Endodermal cell (in vitro differentiated cells): ENCODE measurements around the gene CPA3. TPM values are rescaled to one million over a fixed set of nuclear protein-coding genes. Genes with fewer than 3 reads are reported as not detected.

ENCODE experiments used
- DNase-seq: peaks from one replicate; pipeline ENCODE4 v3.0.0-alpha.2; 2017
- H3K27ac ChIP-seq: 2 replicates; pipeline ENCODE4 v1.5.1; 2013; ENCODE audit warnings: mild to moderate bottlenecking, low read depth, low read length, moderate library complexity
- H3K27me3 ChIP-seq: 2 replicates; pipeline ENCODE4 v1.6.1; 2013; ENCODE audit warnings: mild to moderate bottlenecking, low read length, moderate library complexity; ENCODE audit not compliant: insufficient read depth, control insufficient read depth, poor library complexity, severe bottlenecking
- H3K36me3 ChIP-seq: 2 replicates; pipeline ENCODE4 v1.7.0; 2013; ENCODE audit warnings: mild to moderate bottlenecking, low read length, moderate library complexity; ENCODE audit not compliant: control insufficient read depth, insufficient read depth
- H3K4me1 ChIP-seq: one replicate; pipeline ENCODE4 v1.7.0; 2013; ENCODE audit warnings: low read length; ENCODE audit not compliant: control insufficient read depth, insufficient read depth
- H3K4me3 ChIP-seq: 2 replicates; pipeline ENCODE4 v1.5.1; 2013; ENCODE audit warnings: mild to moderate bottlenecking, low read length, moderate library complexity
- H3K9ac ChIP-seq: 2 replicates; pipeline ENCODE4 v1.6.1; 2013; ENCODE audit warnings: mild to moderate bottlenecking, low read length, moderate library complexity; ENCODE audit not compliant: poor library complexity, severe bottlenecking; ENCODE audit errors: extremely low read depth
- H3K9me3 ChIP-seq: 2 replicates; pipeline ENCODE4 v1.6.1; 2013; ENCODE audit warnings: mild to moderate bottlenecking, low read length, moderate library complexity; ENCODE audit not compliant: control insufficient read depth
- H3K27ac Mint-ChIP-seq: 2 replicates; pipeline ENCODE4 v1.8.0; 2020; ENCODE audit warnings: mixed read lengths
- H3K27me3 Mint-ChIP-seq: 2 replicates; pipeline ENCODE4 v1.8.0; 2021; ENCODE audit warnings: mild to moderate bottlenecking, mixed read lengths; ENCODE audit not compliant: insufficient read depth
- H3K36me3 Mint-ChIP-seq: 2 replicates; pipeline ENCODE4 v1.8.0; 2020; ENCODE audit warnings: low read depth, mixed read lengths
- H3K4me1 Mint-ChIP-seq: 2 replicates; pipeline ENCODE4 v1.8.0; 2020; ENCODE audit warnings: mixed read lengths
- H3K4me3 Mint-ChIP-seq: 2 replicates; pipeline ENCODE4 v1.8.0; 2020; ENCODE audit warnings: mild to moderate bottlenecking, moderate library complexity, mixed read lengths
- H3K9me3 Mint-ChIP-seq: 2 replicates; pipeline ENCODE4 v1.8.0; 2020; ENCODE audit warnings: mild to moderate bottlenecking, mixed read lengths
- WGBS, 2 experiments: methylation state at CpG; one replicate each; pipeline versions ENCODE4 v1.1.5 to v1.1.7; 2013; ENCODE audit warnings: missing lambda C conversion rate in 2 of 2, mixed read lengths in 1 of 2; ENCODE audit not compliant: insufficient coverage in 1 of 2, insufficient read length in 1 of 2; 5-methylcytosine and 5-hydroxymethylcytosine counted together
- total RNA-seq, 2 donors: library from RNA; stranded (reverse); fragmentation: NEBNext Ultra II Directional in 1 of 2; extraction: Animal tissue kit (Norgen Biotek cat#: 25700) in 1 of 2; gene quantifications; 2 replicates in 1 of 2; 3 replicates in 1 of 2; pipeline ENCODE4 v1.2.1, GENCODE V29; 2021
- TF ChIP-seq, protein P1 (sequence below): fragments of 200-600 bp; sonication (generic); conservative IDR thresholded peaks from 2 replicates; pipeline ENCODE4 v1.5.0; 2021; ENCODE audit warnings: antibody characterized with exemption, mild to moderate bottlenecking

The CPA3 gene
- total RNA-seq, 2 donors from 2014 or later: not detected

DNA sequence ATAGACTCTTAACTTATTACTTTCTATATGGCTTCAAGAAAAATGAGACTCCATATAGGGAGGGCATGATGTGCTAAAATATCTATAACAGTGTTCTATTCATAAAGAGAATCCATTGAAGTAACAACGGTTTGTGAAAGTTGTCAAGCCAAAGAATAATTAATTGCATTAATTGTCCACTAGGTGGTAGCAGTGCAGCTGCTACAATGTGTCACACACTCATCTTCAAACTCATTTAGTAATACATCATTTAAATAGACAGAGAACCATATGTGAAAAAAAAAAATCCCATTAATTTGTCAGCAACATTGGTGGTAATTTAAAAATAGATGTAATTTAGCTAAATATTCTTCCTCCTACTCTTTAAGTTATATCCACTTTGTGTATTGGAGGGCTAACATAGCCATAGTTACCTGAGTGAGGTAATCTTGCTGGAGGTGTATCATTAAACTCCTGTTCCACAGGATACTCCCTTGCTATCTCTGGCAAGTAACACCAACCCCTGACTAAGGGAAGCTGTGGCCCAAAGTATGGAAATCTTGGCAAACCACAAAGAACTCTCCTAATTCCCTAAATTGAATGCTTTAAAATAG, 3.7 kb upstream of the CPA3 start:
- H3K4me1 ChIP-seq: no peaks in the 10 kb centered on the region
- no peak overlapping the region for H3K27ac Mint-ChIP-seq
- TF ChIP-seq, protein P1, sequence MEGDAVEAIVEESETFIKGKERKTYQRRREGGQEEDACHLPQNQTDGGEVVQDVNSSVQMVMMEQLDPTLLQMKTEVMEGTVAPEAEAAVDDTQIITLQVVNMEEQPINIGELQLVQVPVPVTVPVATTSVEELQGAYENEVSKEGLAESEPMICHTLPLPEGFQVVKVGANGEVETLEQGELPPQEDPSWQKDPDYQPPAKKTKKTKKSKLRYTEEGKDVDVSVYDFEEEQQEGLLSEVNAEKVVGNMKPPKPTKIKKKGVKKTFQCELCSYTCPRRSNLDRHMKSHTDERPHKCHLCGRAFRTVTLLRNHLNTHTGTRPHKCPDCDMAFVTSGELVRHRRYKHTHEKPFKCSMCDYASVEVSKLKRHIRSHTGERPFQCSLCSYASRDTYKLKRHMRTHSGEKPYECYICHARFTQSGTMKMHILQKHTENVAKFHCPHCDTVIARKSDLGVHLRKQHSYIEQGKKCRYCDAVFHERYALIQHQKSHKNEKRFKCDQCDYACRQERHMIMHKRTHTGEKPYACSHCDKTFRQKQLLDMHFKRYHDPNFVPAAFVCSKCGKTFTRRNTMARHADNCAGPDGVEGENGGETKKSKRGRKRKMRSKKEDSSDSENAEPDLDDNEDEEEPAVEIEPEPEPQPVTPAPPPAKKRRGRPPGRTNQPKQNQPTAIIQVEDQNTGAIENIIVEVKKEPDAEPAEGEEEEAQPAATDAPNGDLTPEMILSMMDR: peak; percentile 87
- H3K9me3 Mint-ChIP-seq: no peaks in the 10 kb centered on the region
- no peaks in the 10 kb centered on the region for H3K9me3 ChIP-seq
- no peak overlapping the region for H3K9ac ChIP-seq
- H3K36me3 Mint-ChIP-seq: no peaks in the 10 kb centered on the region
- WGBS, 2 experiments: 85% methylated on average over 1 of the region's 1 CpG; no CpG with 5 or more reads in 1 of the 2 experiments
- no peaks in the 10 kb centered on the region for H3K36me3 ChIP-seq
- DNase-seq: no peak
- H3K27me3 ChIP-seq: no peaks in the 10 kb centered on the region
- H3K27ac ChIP-seq: no peak overlapping the region
- H3K4me1 Mint-ChIP-seq: no peaks in the 10 kb centered on the region
- H3K27me3 Mint-ChIP-seq: no peaks in the 10 kb centered on the region
- H3K4me3 ChIP-seq: no peak overlapping the region
- no peak overlapping the region for H3K4me3 Mint-ChIP-seq

DNA sequence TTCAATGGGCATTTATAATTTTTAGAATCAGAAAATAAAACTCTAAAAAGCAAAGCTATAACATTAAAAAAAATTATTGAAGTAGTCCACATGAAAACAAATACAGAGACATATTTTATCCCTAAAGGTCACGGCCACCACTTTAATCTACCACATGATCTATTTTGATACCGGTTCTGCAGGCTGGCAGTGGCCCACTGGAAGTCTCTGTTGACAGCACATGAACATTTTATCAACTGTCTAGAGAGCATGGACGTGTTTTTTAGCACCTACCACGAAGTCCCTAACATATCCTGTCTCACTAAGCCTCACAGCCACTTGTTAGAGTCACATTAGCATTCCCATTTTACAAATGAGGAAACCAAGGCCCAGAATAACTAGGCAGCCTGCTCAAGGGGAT, 1.8 kb upstream of the CPA3 start:
- Histone ChIP-seq H3K4me1 (no peaks in the 10 kb centered on the region), H3K9me3 (no peaks in the 10 kb centered on the region), H3K4me3 (no peak overlapping the region), H3K9ac (no peak overlapping the region), H3K36me3 (no peaks in the 10 kb centered on the region), H3K27ac (no peak overlapping the region), H3K27me3 (no peaks in the 10 kb centered on the region)
- Mint-ChIP-seq H3K9me3 (no peaks in the 10 kb centered on the region), H3K4me3 (no peak overlapping the region), H3K27ac (no peak overlapping the region), H3K36me3 (no peaks in the 10 kb centered on the region), H3K4me1 (no peaks in the 10 kb centered on the region), H3K27me3 (no peaks in the 10 kb centered on the region)
- 83 to 94% methylated on average over 3 to 4 of the region's 4 CpGs for WGBS, 2 experiments
- TF ChIP-seq, protein P1: no peak
- no peak for DNase-seq

DNA sequence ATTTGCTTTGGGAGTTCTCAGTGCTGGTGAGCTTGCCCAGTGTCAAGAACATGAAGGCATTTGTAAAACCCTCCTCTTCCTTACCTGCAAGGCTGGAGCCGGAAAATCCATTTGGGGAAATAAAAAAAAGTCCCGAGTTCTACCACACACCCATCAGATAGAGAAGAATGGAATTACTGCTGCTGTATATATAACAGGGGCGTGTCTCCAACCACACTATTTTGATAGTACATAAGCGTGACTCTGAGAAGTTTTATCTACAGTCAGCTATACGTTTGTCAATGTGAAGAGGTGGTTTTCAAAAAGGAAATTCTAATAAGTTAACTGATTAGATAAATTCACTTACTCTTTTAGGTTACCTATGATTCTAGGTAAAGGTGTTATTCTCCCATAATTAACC, 1.3 kb upstream of the CPA3 start:
- Histone ChIP-seq H3K27me3 (no peaks in the 10 kb centered on the region), H3K27ac (no peak overlapping the region), H3K9me3 (no peaks in the 10 kb centered on the region), H3K4me3 (no peak overlapping the region), H3K36me3 (no peaks in the 10 kb centered on the region), H3K4me1 (no peaks in the 10 kb centered on the region), H3K9ac (no peak overlapping the region)
- H3K36me3 Mint-ChIP-seq: no peaks in the 10 kb centered on the region
- H3K9me3 Mint-ChIP-seq: no peaks in the 10 kb centered on the region
- 91% methylated on average over 5 of the region's 5 CpGs; no CpG with 5 or more reads in 1 of the 2 experiments for WGBS, 2 experiments
- no peak overlapping the region for H3K4me3 Mint-ChIP-seq
- H3K27me3 Mint-ChIP-seq: no peaks in the 10 kb centered on the region
- TF ChIP-seq, protein P1: no peak
- H3K4me1 Mint-ChIP-seq: no peaks in the 10 kb centered on the region
- H3K27ac Mint-ChIP-seq: no peak overlapping the region
- DNase-seq: no peak
